ENCODE data around the gene NSG1.

Gene NSG1

DNA sequence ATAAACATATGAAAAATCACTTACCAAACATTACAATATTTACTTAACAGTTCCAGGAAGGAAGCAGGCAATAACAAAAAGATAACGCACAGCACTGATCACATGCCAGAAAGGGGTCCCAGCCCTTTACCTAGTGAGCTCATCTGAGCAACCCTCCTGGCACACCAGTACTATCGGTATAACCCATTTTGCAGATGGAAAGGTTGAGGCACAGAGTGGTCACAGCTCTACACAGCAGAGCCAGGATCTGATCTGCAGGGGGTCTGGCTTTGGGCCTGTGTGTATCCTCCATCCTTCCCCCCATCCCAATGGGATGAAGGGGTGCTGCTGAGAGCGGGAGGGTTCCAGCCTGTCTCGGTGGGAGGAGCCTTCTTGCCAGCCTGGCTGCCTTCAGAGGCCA, 5.0 kb downstream of the NSG1 start:
- H3K4me3 ChIP-seq (ENCODE audit: low read depth, low read length) = no peak overlapping the region
- TF ChIP-seq, protein P1, sequence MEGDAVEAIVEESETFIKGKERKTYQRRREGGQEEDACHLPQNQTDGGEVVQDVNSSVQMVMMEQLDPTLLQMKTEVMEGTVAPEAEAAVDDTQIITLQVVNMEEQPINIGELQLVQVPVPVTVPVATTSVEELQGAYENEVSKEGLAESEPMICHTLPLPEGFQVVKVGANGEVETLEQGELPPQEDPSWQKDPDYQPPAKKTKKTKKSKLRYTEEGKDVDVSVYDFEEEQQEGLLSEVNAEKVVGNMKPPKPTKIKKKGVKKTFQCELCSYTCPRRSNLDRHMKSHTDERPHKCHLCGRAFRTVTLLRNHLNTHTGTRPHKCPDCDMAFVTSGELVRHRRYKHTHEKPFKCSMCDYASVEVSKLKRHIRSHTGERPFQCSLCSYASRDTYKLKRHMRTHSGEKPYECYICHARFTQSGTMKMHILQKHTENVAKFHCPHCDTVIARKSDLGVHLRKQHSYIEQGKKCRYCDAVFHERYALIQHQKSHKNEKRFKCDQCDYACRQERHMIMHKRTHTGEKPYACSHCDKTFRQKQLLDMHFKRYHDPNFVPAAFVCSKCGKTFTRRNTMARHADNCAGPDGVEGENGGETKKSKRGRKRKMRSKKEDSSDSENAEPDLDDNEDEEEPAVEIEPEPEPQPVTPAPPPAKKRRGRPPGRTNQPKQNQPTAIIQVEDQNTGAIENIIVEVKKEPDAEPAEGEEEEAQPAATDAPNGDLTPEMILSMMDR (IDR thresholded peaks at IDR 0.05; ENCODE audit: low read depth, low read length) = no peak

DNA sequence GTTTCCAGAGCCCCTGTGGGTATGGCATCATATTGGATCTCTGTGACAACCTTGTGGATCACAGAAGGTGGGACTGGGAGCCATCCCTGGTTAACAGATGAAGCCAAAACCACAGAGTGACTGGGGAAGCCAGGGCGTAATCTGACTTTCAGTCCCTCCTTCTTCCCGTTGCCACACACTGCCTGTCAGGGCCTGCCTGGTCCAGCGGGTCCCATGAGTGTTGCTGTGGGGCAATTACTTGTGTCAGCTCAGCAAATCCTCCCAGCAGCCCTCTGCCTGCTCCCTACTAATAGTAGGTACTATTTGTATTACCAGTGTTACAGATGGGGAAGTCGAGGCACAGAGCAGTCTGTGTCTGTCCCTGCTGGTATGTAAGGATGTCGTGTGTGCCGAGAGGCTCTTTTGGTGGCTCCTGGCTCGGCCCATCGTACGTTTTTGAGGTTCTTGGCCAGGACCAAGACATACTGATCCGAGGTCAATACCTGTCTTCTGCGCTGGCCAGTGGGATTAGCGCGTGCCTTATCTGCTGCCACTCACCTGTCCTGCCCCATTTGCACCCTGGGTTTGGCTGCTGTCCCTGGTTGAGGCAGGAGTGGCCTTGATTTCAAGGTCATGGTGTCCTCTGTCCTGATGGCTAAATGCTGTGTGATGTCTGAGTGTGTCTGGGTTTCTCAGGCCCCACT, 5.7 kb downstream of the NSG1 start:
- H3K4me3 ChIP-seq (ENCODE audit: low read depth, low read length) = no peak overlapping the region
- TF ChIP-seq, protein P1 (IDR thresholded peaks at IDR 0.05; ENCODE audit: low read depth, low read length) = no peak

- no peak overlapping the region for H3K4me3 ChIP-seq (ENCODE audit: low read depth, low read length)
- TF ChIP-seq, protein P1 (IDR thresholded peaks at IDR 0.05; ENCODE audit: low read depth, low read length) = no peak
Measured at GRCh38 chr4:4394644-4395043, 7.7 kb downstream of the NSG1 start.

DNA sequence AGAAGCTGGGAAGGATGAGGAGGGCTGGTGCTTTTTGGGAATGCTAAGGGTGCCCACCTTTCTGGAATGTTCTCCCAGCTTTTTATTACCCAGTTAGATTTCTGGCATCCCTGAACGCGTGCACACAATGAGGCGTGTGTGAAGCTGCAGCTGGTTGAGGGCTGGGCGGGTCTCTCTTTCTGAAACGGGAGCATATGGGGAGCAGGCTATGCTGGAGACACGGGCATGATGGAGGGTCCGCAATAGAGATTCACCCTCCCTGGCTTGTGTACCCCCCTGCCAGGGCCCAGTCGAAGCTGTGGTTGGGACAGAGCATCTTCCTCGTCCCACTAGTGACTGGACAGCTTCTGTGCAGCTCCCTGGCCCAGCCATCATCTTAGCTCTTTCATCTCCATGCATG, 8.5 kb downstream of the NSG1 start:
- TF ChIP-seq, protein P1 (IDR thresholded peaks at IDR 0.05; ENCODE audit: low read depth, low read length) = no peak
- H3K4me3 ChIP-seq (ENCODE audit: low read depth, low read length) = no peak overlapping the region

DNA sequence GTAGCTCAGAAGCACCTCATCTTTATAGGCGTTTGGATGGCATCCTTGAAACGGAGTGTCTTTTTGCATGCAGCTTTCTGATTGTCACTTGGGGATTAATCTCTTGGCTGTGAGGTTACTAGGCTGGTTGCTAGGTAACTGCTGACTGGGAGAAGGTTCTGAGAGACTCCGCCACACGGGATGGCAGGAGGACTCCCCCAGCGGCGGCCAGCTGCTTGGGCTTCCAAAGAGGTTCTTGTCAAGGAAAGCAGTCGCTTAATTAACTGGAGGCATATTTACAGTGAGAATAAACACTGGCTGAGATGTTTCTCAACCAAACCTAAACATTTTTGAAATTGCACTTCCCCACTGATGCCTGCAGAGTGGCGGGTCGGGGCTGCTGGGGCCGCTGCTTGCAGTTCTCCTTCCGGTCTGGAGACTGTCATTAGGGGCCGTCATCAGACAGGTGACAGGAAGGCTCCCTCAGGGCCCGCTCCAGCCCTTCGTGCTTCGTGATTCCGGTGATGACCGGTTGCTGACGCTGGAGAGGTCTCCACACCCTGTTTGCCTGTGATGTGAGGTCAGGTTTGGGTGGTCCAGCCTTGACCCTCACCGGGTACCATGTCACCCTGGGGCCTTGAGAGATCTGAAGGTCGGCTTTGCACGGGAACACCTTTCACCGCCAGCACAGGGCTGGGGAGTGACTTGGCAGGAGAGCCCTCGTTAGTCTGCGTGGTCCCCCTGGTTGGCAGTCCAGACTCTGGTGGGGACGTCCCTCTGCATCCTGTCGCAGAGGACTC, 9.1 kb downstream of the NSG1 start:
- TF ChIP-seq, protein P1 (IDR thresholded peaks at IDR 0.05; ENCODE audit: low read depth, low read length) = no peak
- no peak overlapping the region for H3K4me3 ChIP-seq (ENCODE audit: low read depth, low read length)

DNA sequence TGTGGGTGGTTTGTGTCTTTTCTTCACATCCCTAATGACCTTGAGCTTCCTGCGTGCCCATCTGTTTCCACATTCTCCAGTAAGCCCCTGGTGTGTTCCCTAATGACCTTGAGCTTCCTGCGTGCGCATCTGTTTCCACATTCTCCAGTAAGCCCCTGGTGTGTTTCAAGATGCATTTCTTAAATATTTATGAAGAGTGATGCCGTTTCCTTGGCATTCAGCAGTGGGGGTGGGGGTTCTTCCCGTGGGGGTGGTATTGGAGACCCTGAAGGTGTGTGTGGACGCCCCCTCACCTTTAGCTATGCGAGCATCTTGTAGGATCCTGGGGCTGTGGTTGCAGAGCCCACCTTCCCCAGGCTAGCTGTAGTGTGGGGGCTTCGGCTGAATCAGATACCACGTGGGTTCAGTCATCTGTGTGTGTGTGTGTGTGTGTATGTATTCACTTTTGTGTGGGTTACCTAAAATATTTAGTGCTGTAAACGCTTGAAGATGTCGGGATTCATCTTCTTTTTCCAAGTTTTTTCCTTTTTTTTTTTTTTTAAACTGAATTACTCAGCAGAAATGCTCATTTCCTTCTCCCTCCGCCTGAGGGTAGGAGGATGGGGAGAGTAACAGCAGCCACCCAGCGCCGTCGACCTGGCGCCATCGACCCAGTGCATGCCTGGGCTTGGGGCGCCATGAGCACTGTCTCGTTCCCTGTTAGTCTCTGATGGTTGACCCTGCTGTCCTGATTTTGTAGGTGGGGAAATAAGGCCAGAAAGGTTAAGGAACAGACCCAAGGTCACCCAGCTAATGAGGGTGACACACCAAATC, 9.9 kb downstream of the NSG1 start:
- TF ChIP-seq, protein P1 (IDR thresholded peaks at IDR 0.05; ENCODE audit: low read depth, low read length) = no peak

More for the DNA sequence above, 9.9 kb downstream of the NSG1 start:
- no peak overlapping the region for H3K4me3 ChIP-seq (ENCODE audit: low read depth, low read length)

All from WI38 (cell line).